ENCODE results near the gene NEK4. TPM values are rescaled to one million over a fixed set of nuclear protein-coding genes. Genes with fewer than 3 reads are reported as not detected.

Gene NEK4
- total RNA-seq, 4 donors from 2014 or later, result 16.4 to 25.6 (median 22.4) TPM

- Histone ChIP-seq H3K9me3 (no peaks in the 10 kb centered on the region), H3K27me3 (no peaks in the 10 kb centered on the region), H3K36me3 (peaks cover 0 to 10% of the 10 kb centered on the region in 2 donors), H3K4me3 (no peak overlapping the region), H3K4me1 (no peaks in the 10 kb centered on the region), H3K27ac (no peak overlapping the region)
- intact Hi-C loops (cut with DNase I; ENCODE audit: low total_unique reads) (no loop called here), in situ Hi-C loops (cut with MboI; ENCODE audit: low sequenced_read_pairs in 4 of 4) (no loop called here)
- TF ChIP-seq POLR2A (IDR thresholded peaks at IDR 0.05), result no peak
- no peak for TF ChIP-seq CTCF (IDR thresholded peaks at IDR 0.05 in 4 of 5, conservative IDR thresholded peaks at IDR 0.05 in 1 of 5)
- no peak for DNase-seq
- ATAC-seq, result no peak
These were observed 49.1 kb downstream of the NEK4 start for GRCh38 chr3:52721730-52722008.

- Histone ChIP-seq H3K27ac (no peak overlapping the region), H3K36me3 (peaks cover 0 to 10% of the 10 kb centered on the region in 2 donors), H3K9me3 (no peaks in the 10 kb centered on the region), H3K4me3 (no peak overlapping the region), H3K4me1 (no peaks in the 10 kb centered on the region), H3K27me3 (no peaks in the 10 kb centered on the region)
- TF ChIP-seq POLR2A (IDR thresholded peaks at IDR 0.05) (no peak), CTCF (IDR thresholded peaks at IDR 0.05 in 4 of 5, conservative IDR thresholded peaks at IDR 0.05 in 1 of 5) (no peak)
- DNase-seq (no peak), ATAC-seq (no peak)
- in situ Hi-C loops (cut with MboI; ENCODE audit: low sequenced_read_pairs in 4 of 4) (no loop called here), intact Hi-C loops (cut with DNase I; ENCODE audit: low total_unique reads) (no loop called here)
These were observed 49.6 kb downstream of the NEK4 start for GRCh38 chr3:52721002-52721729.

GRCh38 chr3:52719618-52720017 is 51.1 kb downstream of the NEK4 start:
- H3K27me3 ChIP-seq, result no peaks in the 10 kb centered on the region
- in situ Hi-C loops (cut with MboI; ENCODE audit: low sequenced_read_pairs in 4 of 4) (no loop called here), intact Hi-C loops (cut with DNase I; ENCODE audit: low total_unique reads) (no loop called here)
- ATAC-seq, result no peak
- no peak for TF ChIP-seq CTCF (IDR thresholded peaks at IDR 0.05 in 4 of 5, conservative IDR thresholded peaks at IDR 0.05 in 1 of 5)
- peaks cover 0 to 10% of the 10 kb centered on the region in 2 donors for H3K36me3 ChIP-seq
- no peak overlapping the region for H3K27ac ChIP-seq
- no peaks in the 10 kb centered on the region for H3K4me1 ChIP-seq
- H3K4me3 ChIP-seq, result no peak overlapping the region
- H3K9me3 ChIP-seq, result no peaks in the 10 kb centered on the region
- no peak for DNase-seq

- Histone ChIP-seq H3K4me3 (no peak overlapping the region), H3K27ac (no peak overlapping the region), H3K9me3 (no peaks in the 10 kb centered on the region), H3K4me1 (no peaks in the 10 kb centered on the region), H3K36me3 (peaks cover 0 to 18% of the 10 kb centered on the region in 2 donors), H3K27me3 (no peaks in the 10 kb centered on the region)
- intact Hi-C loops (cut with DNase I; ENCODE audit: low total_unique reads) (no loop called here), in situ Hi-C loops (cut with MboI; ENCODE audit: low sequenced_read_pairs in 4 of 4) (no loop called here)
- DNase-seq (no peak), ATAC-seq (no peak)
- TF ChIP-seq CTCF (IDR thresholded peaks at IDR 0.05 in 4 of 5, conservative IDR thresholded peaks at IDR 0.05 in 1 of 5), result no peak
- TF ChIP-seq POLR2A (IDR thresholded peaks at IDR 0.05), result no peak
These were observed 54.9 kb downstream of the NEK4 start for GRCh38 chr3:52715714-52716305.
